Adrenal gland (tissue), 5 donors: ENCODE results near the gene FCHSD2.

Experiments
- CTCF ChIP-seq, 6 experiments: fragments of 450-650 bp in 4 of 6; fragments of 200-600 bp in 2 of 6; sonication (generic) in 1 of 6; IDR thresholded peaks; 1 replicate in 5 of 6; 2 replicates in 1 of 6; pipeline versions ENCODE4 v1.5.1 to v1.8.0; 2016 to 2021; ENCODE audit warnings: antibody characterized with exemption in 6 of 6, mild to moderate bottlenecking in 2 of 6, moderate library complexity in 1 of 6
- POLR2A ChIP-seq, 2 donors: fragments of 450-650 bp; IDR thresholded peaks; one replicate each; pipeline ENCODE4 v1.6.1; 2017; ENCODE audit warnings: antibody characterized with exemption in 2 of 2, mild to moderate bottlenecking in 2 of 2, moderate library complexity in 1 of 2
- donor health status: DM: no; HTN: no; CAD: no.

GRCh38 chr11:72998676-72999075 lies 143.4 kb downstream of the FCHSD2 start:
- TF ChIP-seq CTCF (IDR thresholded peaks at IDR 0.05): no peak
- no peak for TF ChIP-seq POLR2A (IDR thresholded peaks at IDR 0.05)
